K562 (cell line): ENCODE data around the gene LYVE1. TPM values are rescaled to one million over a fixed set of nuclear protein-coding genes. Genes with fewer than 3 reads are reported as not detected.

ENCODE experiments used
- ATAC-seq: fragments of 200-7000 bp; cut with Tn5 transposase; 3 replicates; pipeline ENCODE4 v1.9.1; 2020; ENCODE audit warnings: moderate library complexity
- BruUV-seq: library from RNA; stranded (reverse); fragments of 400-500 nt; replicated peaks from 2 replicates; lab custom pipeline; 2021; lab: Mats Ljungman, UMichigan
- CTCF ChIA-PET: fragments of 300-600 bp; formaldehyde crosslinking; extraction: SDS; loops from one replicate; lab custom pipeline; 2021; ENCODE audit warnings: low intra/inter-chr PET ratio; lab: Yijun Ruan, JAX
- POLR2A ChIA-PET: fragments of 300-600, 350-650 bp; sonication (Branson Sonifier 250); formaldehyde crosslinking; extraction: SDS; loops from one replicate; lab custom pipeline; 2021; ENCODE audit warnings: antibody characterized with exemption, inconsistent platforms; lab: Yijun Ruan, JAX
- DNase-seq, 4 experiments: peaks; one replicate each; pipeline versions ENCODE4 v3.0.0 to v3.0.0-alpha.2; 2011 to 2018; ENCODE audit warnings: low spot score in 3 of 4, mixed read lengths in 3 of 4; ENCODE audit errors: extremely low read depth in 1 of 4
- FAIRE-seq: peaks from 2 replicates; lab custom pipeline; 2011; peaks lifted over from hg19 to GRCh38; lab: Jason Lieb, UNC
- H2AFZ ChIP-seq: 2 replicates; pipeline ENCODE4 v1.6.0; 2011; ENCODE audit warnings: low read depth, low read length, control low read depth, inconsistent platforms
- H3K27ac ChIP-seq: fragments of 200-600 bp; 3 replicates; pipeline ENCODE4 v1.8.0; 2011; ENCODE audit warnings: low read depth, mild to moderate bottlenecking, control low read depth, inconsistent platforms, low read length, moderate library complexity, mixed read lengths; ENCODE audit errors: extremely low read depth
- H3K27me3 ChIP-seq, 2 experiments: fragments of 300-600 bp in 1 of 2; 2 replicates in 1 of 2; 3 replicates in 1 of 2; pipeline versions ENCODE4 v1.6.0 to v1.8.0; 2011; ENCODE audit warnings: inconsistent platforms in 2 of 2, low read length in 2 of 2, mild to moderate bottlenecking in 1 of 2, mixed read lengths in 1 of 2, moderate library complexity in 1 of 2; ENCODE audit not compliant: control insufficient read depth in 2 of 2, insufficient read depth in 2 of 2
- H3K36me3 ChIP-seq: fragments of 300-600 bp; 3 replicates; pipeline ENCODE4 v1.8.0; 2011; ENCODE audit warnings: mild to moderate bottlenecking, low read length, inconsistent platforms; ENCODE audit not compliant: control insufficient read depth, insufficient read depth
- H3K4me1 ChIP-seq, 2 experiments: fragments of 200-600 bp in 1 of 2; replicated peaks in 1 of 2; 2 replicates in 1 of 2; 3 replicates in 1 of 2; pipeline versions ENCODE4 v1.5.1 to v1.8.0; 2011; ENCODE audit warnings: inconsistent platforms in 2 of 2, low read length in 2 of 2, mild to moderate bottlenecking in 1 of 2, mixed read lengths in 1 of 2, moderate library complexity in 1 of 2; ENCODE audit not compliant: control insufficient read depth in 2 of 2, insufficient read depth in 2 of 2
- H3K4me2 ChIP-seq: 2 replicates; pipeline ENCODE4 v1.6.1; 2011; ENCODE audit warnings: low read length, control low read depth, inconsistent platforms, mixed read lengths; ENCODE audit not compliant: insufficient read depth
- H3K4me3 ChIP-seq: fragments of 200-600 bp; sonication (generic), shearing (Covaris generic); 2 replicates; pipeline ENCODE4 v1.5.1; 2016; ENCODE audit warnings: control low read depth, inconsistent platforms
- H3K79me2 ChIP-seq: fragments of 200-600 bp; 3 replicates; pipeline ENCODE4 v1.8.0; 2011; ENCODE audit warnings: low read length, inconsistent platforms; ENCODE audit not compliant: control insufficient read depth, insufficient read depth
- H3K9ac ChIP-seq, 2 experiments: 2 replicates each; pipeline versions ENCODE4 v1.6.0 to v1.6.1; 2011; ENCODE audit warnings: low read depth in 2 of 2, low read length in 2 of 2, control low read depth in 1 of 2, inconsistent platforms in 1 of 2, mild to moderate bottlenecking in 1 of 2, mixed read lengths in 1 of 2; ENCODE audit not compliant: insufficient read depth in 1 of 2
- H3K9me1 ChIP-seq: one replicate; pipeline ENCODE4 v1.6.0; 2011; ENCODE audit warnings: inconsistent platforms, mild to moderate bottlenecking, low read length, moderate library complexity; ENCODE audit not compliant: control insufficient read depth, insufficient read depth
- H3K9me3 ChIP-seq: replicated peaks from 2 replicates; pipeline ENCODE4 v1.5.1; 2011; ENCODE audit warnings: low read depth, low read length, inconsistent platforms; ENCODE audit not compliant: control insufficient read depth, insufficient read depth
- H4K20me1 ChIP-seq: replicated peaks from 2 replicates; pipeline ENCODE4 v1.6.1; 2011; ENCODE audit warnings: low read length, inconsistent platforms, mixed read lengths; ENCODE audit not compliant: control insufficient read depth, insufficient read depth
- BCL6 ChIP-seq: fragments of 250-450 bp; sonication (Bioruptor Pico); IDR thresholded peaks from 2 replicates; pipeline ENCODE4 v1.4.0; 2020
- CC2D1A ChIP-seq: fragments of 450-650 bp; IDR thresholded peaks from 2 replicates; pipeline ENCODE4 v1.6.1; 2017; ENCODE audit warnings: mild to moderate bottlenecking
- KAT7 ChIP-seq: sonication (generic); formaldehyde crosslinking; IDR thresholded peaks from 2 replicates; pipeline ENCODE4 v1.8.0; 2022; ENCODE audit warnings: missing genetic modification reagents, mild to moderate bottlenecking, borderline replicate concordance
- MYC ChIP-seq, 2 experiments: fragments of 250-450 bp in 1 of 2; sonication (Bioruptor Pico) in 1 of 2; IDR thresholded peaks; 2 replicates each; pipeline versions ENCODE4 v1.5.1 to v1.6.1; 2012 to 2021; ENCODE audit warnings: low read depth in 2 of 2, borderline replicate concordance in 1 of 2, improper control_type of control experiment in 1 of 2, low read length in 1 of 2, mild to moderate bottlenecking in 1 of 2, moderate library complexity in 1 of 2
- NFE2 ChIP-seq: IDR thresholded peaks from 2 replicates; pipeline ENCODE4 v1.6.1; 2014; ENCODE audit warnings: antibody characterized with exemption, low read depth
- SMARCB1 ChIP-seq: IDR thresholded peaks from 2 replicates; pipeline ENCODE4 v1.6.1; 2011; ENCODE audit warnings: improper control_type of control experiment, low read depth; ENCODE audit not compliant: insufficient read length
- TCFL5 ChIP-seq: fragments of 250-450 bp; sonication (Bioruptor Pico); conservative IDR thresholded peaks from 2 replicates; pipeline ENCODE4 v1.6.1; 2021; ENCODE audit warnings: mild to moderate bottlenecking, moderate library complexity, matching md5 sums
- ZNF12 ChIP-seq: sonication (generic); formaldehyde crosslinking; IDR thresholded peaks from 2 replicates; pipeline ENCODE4 v1.4.0; 2020; ENCODE audit warnings: mild to moderate bottlenecking, missing genetic modification reagents
- ZNF707 ChIP-seq: fragments of 250-450 bp; sonication (Bioruptor Pico); conservative IDR thresholded peaks from 2 replicates; pipeline ENCODE4 v1.8.0; 2022; ENCODE audit warnings: inconsistent platforms, mild to moderate bottlenecking, moderate library complexity
- ZNF766 ChIP-seq: fragments of 200-800 bp; sonication (Bioruptor generic); conservative IDR thresholded peaks from 2 replicates; pipeline ENCODE4 v1.6.1; 2016; ENCODE audit warnings: missing genetic modification characterization, missing compliant biosample characterization
- WGBS: fragments of 100-300 bp; shearing (Covaris generic); methylation state at CpG from one replicate; pipeline ENCODE4 v1.1.6; 2016; ENCODE audit warnings: low coverage, mixed read lengths; ENCODE audit not compliant: insufficient coverage; ENCODE audit errors: missing lambda C conversion rate; 5-methylcytosine and 5-hydroxymethylcytosine counted together
- in situ Hi-C: fragments of 300-500 bp; cut with MboI; formaldehyde crosslinking; loops from 4 replicates; pipeline ENCODE4 v1.15.0; 2018; ENCODE audit warnings: inconsistent platforms, mixed read lengths
- intact Hi-C: fragments of 100-400 bp; cut with micrococcal nuclease; formaldehyde crosslinking; loops from 2 replicates; pipeline ENCODE4 v1.14.2; 2022
- polyA plus RNA-seq, 8 experiments: library from polyadenylated mRNA; depleted of rRNA in 4 of 8; stranded (reverse) in 5 of 8; unstranded in 3 of 8; fragments of >200 nt; fragmentation: Nextera tagmentation in 2 of 8; fragmentation: Illumina TruSeq in 1 of 8; extraction: Ambion mirVana in 2 of 8; extraction: Trizol in 1 of 8; gene quantifications; 2 replicates each; pipeline versions ENCODE4 v1.2.1 to v1.2.3, GENCODE V29; 2011 to 2014; ENCODE audit warnings: inconsistent platforms in 1 of 8, missing spikeins in 1 of 8
- total RNA-seq, 7 experiments: library from RNA; depleted of rRNA in 6 of 7; stranded (reverse); fragments of >200 nt in 6 of 7; fragmentation: Illumina TruSeq in 2 of 7; extraction: Trizol in 2 of 7; gene quantifications; 2 replicates each; pipeline versions ENCODE4 v1.2.1 to v1.2.3, GENCODE V29; 2011 to 2021; ENCODE audit warnings: low replicate concordance in 1 of 7
- TF ChIP-seq, protein P1 (sequence below): sonication (generic); formaldehyde crosslinking; IDR thresholded peaks from 2 replicates; pipeline ENCODE4 v1.8.1; 2022; ENCODE audit warnings: missing genetic modification reagents

LYVE1 gene
- total and polyA plus RNA-seq, 9 of the 15 experiments (the other 6 are each of a cell fraction or from before 2014, with no cell fraction given), result 0.06 to 1.1 (median 0.14) TPM; not detected in 1

DNA sequence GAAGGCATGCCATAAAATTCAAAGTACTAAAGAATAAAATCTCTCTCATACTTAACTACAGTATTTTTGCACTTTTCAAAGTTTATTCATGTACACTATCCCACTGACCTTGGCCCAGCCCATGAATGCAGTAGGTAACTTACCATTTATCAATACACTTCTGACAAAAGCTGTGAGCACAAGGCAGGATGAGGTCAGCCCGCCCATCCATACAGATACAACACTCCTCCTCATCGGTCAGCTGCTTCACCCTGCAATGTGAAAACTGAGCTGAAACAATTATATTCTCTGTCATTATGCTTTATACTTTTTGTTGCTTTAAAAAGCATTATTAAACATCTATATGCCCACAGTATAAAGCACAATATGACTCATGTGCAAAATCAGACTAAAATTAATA, 49.6 kb downstream of the LYVE1 start:
- in situ Hi-C loops (loop anchor here (25.0 kb wide), 1 partner anchor 218 kb away; no protein-coding TSS in a partner anchor), intact Hi-C loops (loop anchor here (5.0 kb wide), 1 partner anchor 218 kb away; no protein-coding TSS in a partner anchor)
- no peak overlapping the region for H3K27ac ChIP-seq
- ChIA-PET POLR2A (interaction anchor here (0.6 kb wide), 1 partner anchor 554 kb away, joined by 3 read pairs; no protein-coding TSS in a partner anchor), CTCF (no interaction called here)
- TF ChIP-seq ZNF12 (CRISPR knock-in tag) (no peak), ZNF766 (CRISPR knock-in tag) (no peak), NFE2 (no peak), TCFL5 (CRISPR knock-in tag) (no peak), CC2D1A (no peak), ZNF707 (no peak), KAT7 (CRISPR knock-in tag) (no peak), SMARCB1 (no peak), MYC (IDR thresholded peaks at IDR 0.05; ENCODE audit: low read depth, low read length) (no peak), MYC (CRISPR knock-in tag; IDR thresholded peaks at IDR 0.05; ENCODE audit: borderline replicate concordance, low read depth) (no peak), BCL6 (CRISPR knock-in tag) (no peak)
- TF ChIP-seq, protein P1, sequence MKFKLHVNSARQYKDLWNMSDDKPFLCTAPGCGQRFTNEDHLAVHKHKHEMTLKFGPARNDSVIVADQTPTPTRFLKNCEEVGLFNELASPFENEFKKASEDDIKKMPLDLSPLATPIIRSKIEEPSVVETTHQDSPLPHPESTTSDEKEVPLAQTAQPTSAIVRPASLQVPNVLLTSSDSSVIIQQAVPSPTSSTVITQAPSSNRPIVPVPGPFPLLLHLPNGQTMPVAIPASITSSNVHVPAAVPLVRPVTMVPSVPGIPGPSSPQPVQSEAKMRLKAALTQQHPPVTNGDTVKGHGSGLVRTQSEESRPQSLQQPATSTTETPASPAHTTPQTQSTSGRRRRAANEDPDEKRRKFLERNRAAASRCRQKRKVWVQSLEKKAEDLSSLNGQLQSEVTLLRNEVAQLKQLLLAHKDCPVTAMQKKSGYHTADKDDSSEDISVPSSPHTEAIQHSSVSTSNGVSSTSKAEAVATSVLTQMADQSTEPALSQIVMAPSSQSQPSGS (CRISPR knock-in tag), result no peak
- H3K4me3 ChIP-seq, result no peak overlapping the region
- 89% methylated on average over 2 of the region's 2 CpGs for WGBS
- ATAC-seq (no peak), FAIRE-seq (no peak), DNase-seq (no peak)
- no peaks in the 10 kb centered on the region for H3K79me2 ChIP-seq
- H2AFZ ChIP-seq, result no peak overlapping the region
- H3K9me3 ChIP-seq, result no peaks in the 10 kb centered on the region
- H3K4me2 ChIP-seq, result no peak overlapping the region
- H3K9ac ChIP-seq, result no peak overlapping the region
- 0 out of 5 replicates have a peak, but pooled peaks cover 0 to 4% of the 10 kb centered on the region in 2 experiments for H3K4me1 ChIP-seq
- H4K20me1 ChIP-seq, result no peaks in the 10 kb centered on the region
- BruUV-seq, result no TSS peak
- H3K27me3 ChIP-seq, result no peaks in the 10 kb centered on the region
- no peaks in the 10 kb centered on the region for H3K9me1 ChIP-seq
- peaks cover 58% of the 10 kb centered on the region for H3K36me3 ChIP-seq
